ENCODE results near the gene MYL3. TPM values are rescaled to one million over a fixed set of nuclear protein-coding genes. Genes with fewer than 3 reads are reported as not detected.

MYL3 gene
- total and polyA plus RNA-seq, 2 experiments from 2014 or later, result not detected

DNA sequence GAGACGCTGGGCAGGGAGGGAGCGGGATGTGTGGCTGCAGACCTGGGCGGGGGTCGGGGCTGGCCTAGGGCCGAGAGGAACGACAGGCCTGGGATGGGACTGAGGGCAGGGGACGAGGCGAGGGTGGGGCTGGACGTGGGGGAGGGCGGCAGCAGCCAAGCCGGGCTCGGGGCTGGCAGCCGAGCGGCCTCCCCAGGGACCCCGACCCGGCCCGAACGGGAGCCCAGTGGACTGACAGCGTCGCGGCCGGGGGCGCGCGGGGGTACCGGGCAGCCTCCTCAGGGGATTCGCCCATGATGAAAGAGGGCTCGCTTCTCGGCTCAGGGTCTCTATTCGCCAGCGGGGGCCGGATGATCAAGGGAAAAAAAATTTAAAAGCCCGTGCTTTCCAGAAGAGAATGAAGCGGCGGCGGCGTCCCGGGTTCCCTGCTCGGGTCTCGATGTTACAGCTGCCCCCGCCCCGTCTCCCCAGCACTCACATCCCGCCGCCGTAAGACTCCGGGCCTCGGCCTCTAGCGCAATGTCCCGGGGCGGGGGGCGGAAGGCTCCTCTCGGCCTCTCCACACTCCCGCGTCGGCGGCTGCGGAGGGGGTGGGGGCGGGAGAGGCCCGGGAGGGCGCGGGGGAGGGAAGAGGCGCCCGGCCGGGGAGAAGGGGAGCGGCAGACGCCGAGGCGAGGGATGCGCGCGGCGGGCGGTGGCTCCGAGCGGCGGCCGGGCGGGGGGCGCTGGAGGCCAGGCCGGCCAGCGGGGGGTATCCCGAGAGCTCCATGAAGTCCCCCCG is 18.5 kb upstream of the MYL3 start (continued):
- TF ChIP-seq, protein P1, sequence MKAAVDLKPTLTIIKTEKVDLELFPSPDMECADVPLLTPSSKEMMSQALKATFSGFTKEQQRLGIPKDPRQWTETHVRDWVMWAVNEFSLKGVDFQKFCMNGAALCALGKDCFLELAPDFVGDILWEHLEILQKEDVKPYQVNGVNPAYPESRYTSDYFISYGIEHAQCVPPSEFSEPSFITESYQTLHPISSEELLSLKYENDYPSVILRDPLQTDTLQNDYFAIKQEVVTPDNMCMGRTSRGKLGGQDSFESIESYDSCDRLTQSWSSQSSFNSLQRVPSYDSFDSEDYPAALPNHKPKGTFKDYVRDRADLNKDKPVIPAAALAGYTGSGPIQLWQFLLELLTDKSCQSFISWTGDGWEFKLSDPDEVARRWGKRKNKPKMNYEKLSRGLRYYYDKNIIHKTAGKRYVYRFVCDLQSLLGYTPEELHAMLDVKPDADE (IDR thresholded peaks at IDR 0.05), result no peak
- TF ChIP-seq POLR2AphosphoS5 (IDR thresholded peaks at IDR 0.05; ENCODE audit: low read depth), result no peak
- no peak for TF ChIP-seq ZNF331 (CRISPR knock-in tag; IDR thresholded peaks at IDR 0.05; ENCODE audit: low read depth)

DNA sequence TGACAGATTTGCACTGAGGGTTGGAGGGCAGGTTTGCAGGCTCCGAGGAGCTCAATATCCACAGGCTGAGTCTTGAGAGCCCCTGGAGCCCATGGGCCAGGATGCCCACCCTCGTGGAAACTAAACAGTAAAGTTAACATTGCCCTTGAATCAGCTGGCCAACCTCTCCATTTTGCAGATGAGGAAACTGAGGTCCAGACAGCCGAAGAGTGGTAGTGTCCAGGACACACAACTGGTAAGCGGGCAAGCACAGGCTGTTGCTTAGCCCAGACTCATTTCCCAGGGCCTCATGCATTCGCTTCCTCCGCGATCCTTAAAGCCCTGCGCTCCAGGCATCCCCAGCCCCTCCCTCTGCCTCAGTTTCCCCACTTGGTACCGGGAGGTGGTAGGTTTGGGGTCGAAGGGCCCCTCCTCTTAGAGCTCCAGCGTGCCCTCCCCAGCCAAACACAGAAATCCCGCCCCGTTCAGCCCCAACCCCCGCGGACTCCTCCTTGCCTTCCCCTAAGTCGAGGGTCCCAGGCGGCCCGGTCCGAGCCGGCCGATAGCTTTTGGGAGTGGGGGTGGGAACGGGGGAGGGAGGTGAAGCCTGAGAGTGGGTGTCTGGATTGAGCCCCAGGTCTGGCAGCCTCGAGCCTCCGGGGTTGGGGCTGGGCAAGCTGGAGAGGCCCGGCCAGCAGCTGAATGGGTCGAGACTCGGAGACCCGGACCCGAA is 17.8 kb upstream of the MYL3 start:
- TF ChIP-seq, protein P2, sequence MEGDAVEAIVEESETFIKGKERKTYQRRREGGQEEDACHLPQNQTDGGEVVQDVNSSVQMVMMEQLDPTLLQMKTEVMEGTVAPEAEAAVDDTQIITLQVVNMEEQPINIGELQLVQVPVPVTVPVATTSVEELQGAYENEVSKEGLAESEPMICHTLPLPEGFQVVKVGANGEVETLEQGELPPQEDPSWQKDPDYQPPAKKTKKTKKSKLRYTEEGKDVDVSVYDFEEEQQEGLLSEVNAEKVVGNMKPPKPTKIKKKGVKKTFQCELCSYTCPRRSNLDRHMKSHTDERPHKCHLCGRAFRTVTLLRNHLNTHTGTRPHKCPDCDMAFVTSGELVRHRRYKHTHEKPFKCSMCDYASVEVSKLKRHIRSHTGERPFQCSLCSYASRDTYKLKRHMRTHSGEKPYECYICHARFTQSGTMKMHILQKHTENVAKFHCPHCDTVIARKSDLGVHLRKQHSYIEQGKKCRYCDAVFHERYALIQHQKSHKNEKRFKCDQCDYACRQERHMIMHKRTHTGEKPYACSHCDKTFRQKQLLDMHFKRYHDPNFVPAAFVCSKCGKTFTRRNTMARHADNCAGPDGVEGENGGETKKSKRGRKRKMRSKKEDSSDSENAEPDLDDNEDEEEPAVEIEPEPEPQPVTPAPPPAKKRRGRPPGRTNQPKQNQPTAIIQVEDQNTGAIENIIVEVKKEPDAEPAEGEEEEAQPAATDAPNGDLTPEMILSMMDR (conservative IDR thresholded peaks at IDR 0.05; ENCODE audit: low read depth in 2 of 2), result no peak
- TF ChIP-seq EZH2 (IDR thresholded peaks at IDR 0.05; ENCODE audit: low read depth, unreplicated experiment), result peak; percentile 61
- Histone ChIP-seq H4K20me1 (replicated peaks; ENCODE audit: insufficient read depth) (no peaks in the 10 kb centered on the region), H2AFZ (peak overlapping the region; percentile 43), H3K27ac (ENCODE audit: low read depth) (no peak overlapping the region), H3K4me3 (peak overlapping the region; percentile 82), H3K79me2 (replicated peaks; ENCODE audit: insufficient read depth) (no peaks in the 10 kb centered on the region), H3F3A (replicated peaks; ENCODE audit: low read depth) (no peaks in the 10 kb centered on the region), H3K27me3 (ENCODE audit: insufficient read depth) (peaks cover 78% of the 10 kb centered on the region), H3K4me2 (peak overlapping the region; percentile 96), H3K9me2 (ENCODE audit: insufficient read depth) (no peaks in the 10 kb centered on the region), H3K36me3 (ENCODE audit: insufficient read depth) (no peaks in the 10 kb centered on the region), H3K4me1 (ENCODE audit: insufficient read depth) (peaks cover 16% of the 10 kb centered on the region)
- H3K9me3 Mint-ChIP-seq, result no peaks in the 10 kb centered on the region
- H3K4me1 Mint-ChIP-seq, result peaks cover 9% of the 10 kb centered on the region
- no peaks in the 10 kb centered on the region; the same call in 2 of the 3 replicates for H3K36me3 Mint-ChIP-seq (ENCODE audit: low read depth)
- peaks cover 74% of the 10 kb centered on the region for H3K27me3 Mint-ChIP-seq (ENCODE audit: insufficient read depth, low read depth, poor library complexity)
- DNase-seq (ENCODE audit: low spot score), result no peak
- H3K27ac Mint-ChIP-seq, result no peak overlapping the region
- no peak for ATAC-seq
- H3K4me3 Mint-ChIP-seq, result peak overlapping the region; percentile 71

- no peak overlapping the region for H2AFZ ChIP-seq
- H3K79me2 ChIP-seq (replicated peaks; ENCODE audit: insufficient read depth), result no peaks in the 10 kb centered on the region
- peaks cover 56% of the 10 kb centered on the region for H3K27me3 ChIP-seq (ENCODE audit: insufficient read depth)
- Mint-ChIP-seq H3K27me3 (ENCODE audit: insufficient read depth, low read depth, poor library complexity) (peaks cover 60% of the 10 kb centered on the region), H3K4me1 (peaks cover 10% of the 10 kb centered on the region), H3K27ac (no peak overlapping the region), H3K4me3 (no peak overlapping the region), H3K36me3 (ENCODE audit: low read depth) (no peaks in the 10 kb centered on the region; the same call in 2 of the 3 replicates), H3K9me3 (no peaks in the 10 kb centered on the region)
- DNase-seq (ENCODE audit: low spot score) (no peak), ATAC-seq (peak; percentile 12; the same call in 2 of the 3 replicates)
- H3F3A ChIP-seq (replicated peaks; ENCODE audit: low read depth), result no peaks in the 10 kb centered on the region
- H3K27ac ChIP-seq (ENCODE audit: low read depth), result no peak overlapping the region
- H3K36me3 ChIP-seq (ENCODE audit: insufficient read depth), result no peaks in the 10 kb centered on the region
- peaks cover 5% of the 10 kb centered on the region for H3K4me1 ChIP-seq (ENCODE audit: insufficient read depth)
- H3K9me2 ChIP-seq (ENCODE audit: insufficient read depth), result no peaks in the 10 kb centered on the region
- H3K4me2 ChIP-seq, result no peak overlapping the region
- H4K20me1 ChIP-seq (replicated peaks; ENCODE audit: insufficient read depth), result no peaks in the 10 kb centered on the region
- no peak overlapping the region for H3K4me3 ChIP-seq
- no peak for TF ChIP-seq EZH2 (IDR thresholded peaks at IDR 0.05; ENCODE audit: low read depth, unreplicated experiment)
- TF ChIP-seq, protein P2 (conservative IDR thresholded peaks at IDR 0.05; ENCODE audit: low read depth in 2 of 2), result no peak
- no peak for TF ChIP-seq CREB1 (CRISPR knock-in tag; IDR thresholded peaks at IDR 0.05; ENCODE audit: low read depth)
- TF ChIP-seq, protein P1 (IDR thresholded peaks at IDR 0.05), result no peak
- TF ChIP-seq REST (IDR thresholded peaks at IDR 0.05; ENCODE audit: unreplicated experiment), result no peak
- TF ChIP-seq STAT1 (IDR thresholded peaks at IDR 0.05; ENCODE audit: unreplicated experiment), result no peak
- no peak for TF ChIP-seq POLR2AphosphoS5 (IDR thresholded peaks at IDR 0.05; ENCODE audit: low read depth)
These were observed 15.7 kb upstream of the MYL3 start for GRCh38 chr3:46878781-46879436.
